GM12878 (cell line): ENCODE measurements around the gene ZNF619. TPM values are rescaled to one million over a fixed set of nuclear protein-coding genes. Genes with fewer than 3 reads are reported as not detected.

ENCODE experiments used
- ATAC-seq: fragments of 200-7000 bp; cut with Tn5 transposase; 3 replicates; pipeline ENCODE4 v1.9.1; 2020; ENCODE audit warnings: mild to moderate bottlenecking, moderate library complexity
- BruUV-seq: library from RNA; stranded (reverse); fragments of 400-500 nt; replicated peaks from 2 replicates; lab custom pipeline; 2021; lab: Mats Ljungman, UMichigan
- CTCF ChIA-PET: fragments of 300-600 bp; sonication (Branson Sonifier 250); formaldehyde crosslinking; extraction: SDS; loops from one replicate; lab custom pipeline; 2021; ENCODE audit warnings: inconsistent platforms; lab: Yijun Ruan, JAX
- POLR2A ChIA-PET: fragments of 350-600 bp; formaldehyde crosslinking; extraction: SDS; loops from one replicate; lab custom pipeline; 2021; ENCODE audit warnings: inconsistent platforms; lab: Charles Lee
- RAD21 ChIA-PET: fragments of 300-600 bp; sonication (Branson Sonifier 250); formaldehyde crosslinking; loops from one replicate; lab custom pipeline; 2023; ENCODE audit warnings: antibody characterized with exemption; ENCODE audit not compliant: unreplicated experiment; lab: Charles Lee
- SMC1A ChIA-PET: fragments of 300-600 bp; sonication (Branson Sonifier 250); formaldehyde crosslinking; loops from one replicate; lab custom pipeline; 2023; ENCODE audit not compliant: unreplicated experiment, uncharacterized antibody; lab: Charles Lee
- DNase-seq: peaks from one replicate; pipeline ENCODE4 v3.0.0-alpha.2; 2011; ENCODE audit warnings: low read depth, low spot score
- FAIRE-seq: peaks from 3 replicates; lab custom pipeline; 2011; peaks lifted over from hg19 to GRCh38; lab: Jason Lieb, UNC
- H2AFZ ChIP-seq: 2 replicates; pipeline ENCODE4 v1.6.0; 2011; ENCODE audit warnings: low read depth, low read length, control low read depth; ENCODE audit not compliant: control insufficient read depth
- H3K27ac ChIP-seq: 2 replicates; pipeline ENCODE4 v1.5.1; 2011; ENCODE audit warnings: control low read depth; ENCODE audit not compliant: control insufficient read depth, insufficient read depth
- H3K27me3 ChIP-seq, 2 experiments: replicated peaks in 1 of 2; 2 replicates each; pipeline versions ENCODE4 v1.6.0 to v1.6.1; 2011; ENCODE audit warnings: low read length in 1 of 2; ENCODE audit not compliant: control insufficient read depth in 2 of 2, insufficient read depth in 2 of 2
- H3K36me3 ChIP-seq, 2 experiments: 2 replicates each; pipeline ENCODE4 v1.5.1; 2011; ENCODE audit warnings: low read length in 1 of 2; ENCODE audit not compliant: control insufficient read depth in 2 of 2, insufficient read depth in 2 of 2
- H3K4me1 ChIP-seq: 2 replicates; pipeline ENCODE4 v1.6.1; 2011; ENCODE audit warnings: mild to moderate bottlenecking, low read length, moderate library complexity, mixed read lengths; ENCODE audit not compliant: control insufficient read depth, insufficient read depth
- H3K4me2 ChIP-seq: 2 replicates; pipeline ENCODE4 v1.6.0; 2011; ENCODE audit warnings: control low read depth; ENCODE audit not compliant: control insufficient read depth, insufficient read depth
- H3K4me3 ChIP-seq: fragments of 200-600 bp; sonication (generic); 2 replicates; pipeline ENCODE4 v1.5.1; 2016
- H3K79me2 ChIP-seq: 2 replicates; pipeline ENCODE4 v1.6.0; 2011; ENCODE audit warnings: low read length; ENCODE audit not compliant: control insufficient read depth, insufficient read depth
- H3K9ac ChIP-seq: 2 replicates; pipeline ENCODE4 v1.8.0; 2011; ENCODE audit warnings: low read length, control low read depth, mixed read lengths; ENCODE audit not compliant: control insufficient read depth, insufficient read depth
- H3K9me3 ChIP-seq: replicated peaks from 3 replicates; pipeline ENCODE4 v1.5.1; 2011; ENCODE audit warnings: mild to moderate bottlenecking, low read length; ENCODE audit not compliant: control insufficient read depth, insufficient read depth
- H4K20me1 ChIP-seq: 2 replicates; pipeline ENCODE4 v1.6.0; 2011; ENCODE audit not compliant: control insufficient read depth, insufficient read depth
- ATF7 ChIP-seq: fragments of 450-650 bp; IDR thresholded peaks from 2 replicates; pipeline ENCODE4 v1.6.1; 2016; ENCODE audit warnings: low read depth, mild to moderate bottlenecking
- BCLAF1 ChIP-seq: fragments of 450-650 bp; IDR thresholded peaks from 2 replicates; pipeline ENCODE4 v1.6.1; 2017; ENCODE audit warnings: antibody characterized with exemption, mild to moderate bottlenecking, moderate library complexity
- BMI1 ChIP-seq: fragments of 450-650 bp; IDR thresholded peaks from 2 replicates; pipeline ENCODE4 v1.6.1; 2016; ENCODE audit warnings: mild to moderate bottlenecking, moderate library complexity, borderline replicate concordance
- BRCA1 ChIP-seq: IDR thresholded peaks from 2 replicates; pipeline ENCODE4 v1.6.1; 2011; ENCODE audit warnings: low read depth, low read length, improper control_type of control experiment
- CBFB ChIP-seq: IDR thresholded peaks from 2 replicates; pipeline ENCODE4 v1.6.1; 2016; ENCODE audit warnings: antibody characterized with exemption, low read depth
- CHD2 ChIP-seq: IDR thresholded peaks from 2 replicates; pipeline ENCODE4 v1.6.1; 2011; ENCODE audit warnings: low read depth, low read length, improper control_type of control experiment, borderline replicate concordance
- DPF2 ChIP-seq: fragments of 450-650 bp; IDR thresholded peaks from 2 replicates; pipeline ENCODE4 v1.6.1; 2017; ENCODE audit warnings: mild to moderate bottlenecking
- EP300 ChIP-seq, 2 experiments: fragments of 150-350 bp in 1 of 2; IDR thresholded peaks; 2 replicates each; pipeline ENCODE4 v1.6.1; 2011 to 2012; ENCODE audit warnings: low read depth in 2 of 2, low read length in 2 of 2, borderline replicate concordance in 1 of 2, improper control_type of control experiment in 1 of 2, inconsistent platforms in 1 of 2; ENCODE audit not compliant: control insufficient read depth in 1 of 2
- JUND ChIP-seq: IDR thresholded peaks from 2 replicates; pipeline ENCODE4 v1.6.1; 2012; ENCODE audit warnings: low read depth, mild to moderate bottlenecking, low read length, improper control_type of control experiment, moderate library complexity
- LARP7 ChIP-seq: fragments of 450-650 bp; IDR thresholded peaks from 2 replicates; pipeline ENCODE4 v1.6.1; 2017; ENCODE audit warnings: mild to moderate bottlenecking
- PAX8 ChIP-seq: fragments of 450-650 bp; IDR thresholded peaks from 2 replicates; pipeline ENCODE4 v1.6.1; 2017; ENCODE audit warnings: mild to moderate bottlenecking, moderate library complexity
- PKNOX1 ChIP-seq: fragments of 450-650 bp; IDR thresholded peaks from 2 replicates; pipeline ENCODE4 v1.6.1; 2016; ENCODE audit warnings: mild to moderate bottlenecking
- POLR2AphosphoS2 ChIP-seq: IDR thresholded peaks from 2 replicates; pipeline ENCODE4 v1.6.1; 2011; ENCODE audit warnings: low read depth, mild to moderate bottlenecking, low read length, improper control_type of control experiment, moderate library complexity
- POU2F2 ChIP-seq: IDR thresholded peaks from 3 replicates; pipeline ENCODE4 v1.6.1; 2011; ENCODE audit warnings: low read depth, mild to moderate bottlenecking, low read length, borderline replicate concordance
- RELA ChIP-seq: fragments of 450-650 bp; IDR thresholded peaks from 2 replicates; pipeline ENCODE4 v1.8.0; 2014; ENCODE audit warnings: borderline replicate concordance; ENCODE audit not compliant: partially characterized antibody
- STAT1 ChIP-seq: fragments of 450-650 bp; conservative IDR thresholded peaks from 2 replicates; pipeline ENCODE4 v1.6.1; 2014; ENCODE audit warnings: antibody characterized with exemption, mild to moderate bottlenecking
- SUPT20H ChIP-seq: IDR thresholded peaks from 2 replicates; pipeline ENCODE4 v1.6.1; 2011; ENCODE audit warnings: low read depth, mild to moderate bottlenecking, low read length, moderate library complexity, borderline replicate concordance; ENCODE audit not compliant: control insufficient read depth
- ZNF622 ChIP-seq: fragments of 450-650 bp; IDR thresholded peaks from 2 replicates; pipeline ENCODE4 v1.6.1; 2017; ENCODE audit warnings: mild to moderate bottlenecking, inconsistent platforms
- ZZZ3 ChIP-seq: IDR thresholded peaks from 2 replicates; pipeline ENCODE4 v1.6.1; 2011; ENCODE audit warnings: low read depth; ENCODE audit not compliant: control insufficient read depth, insufficient read length
- whole genome bisulfite sequencing: methylation state at CpG from one replicate; pipeline ENCODE4 v1.1.6; 2016; ENCODE audit warnings: low lambda C conversion rate; ENCODE audit not compliant: insufficient replicate concordance, insufficient coverage; ENCODE audit errors: missing lambda C conversion rate; 5-methylcytosine and 5-hydroxymethylcytosine counted together
- in situ Hi-C: fragments of 300-500 bp; cut with MboI; formaldehyde crosslinking; loops from 9 replicates; pipeline ENCODE4 v1.14.3; 2018; ENCODE audit warnings: mixed read lengths
- intact Hi-C: fragments of 100-400 bp; cut with micrococcal nuclease; formaldehyde crosslinking; loops from one replicate; pipeline ENCODE4 v1.14.2; 2022; ENCODE audit not compliant: unreplicated experiment
- polyA plus RNA-seq, 11 experiments: library from polyadenylated mRNA; depleted of rRNA in 4 of 11; unstranded in 6 of 11; stranded (reverse) in 5 of 11; fragments of >200 nt; fragmentation: Nextera tagmentation in 4 of 11; fragmentation: Illumina TruSeq in 1 of 11; extraction: Ambion mirVana in 4 of 11; extraction: Trizol in 1 of 11; gene quantifications; 1 replicate in 1 of 11; 2 replicates in 10 of 11; pipeline versions ENCODE4 v1.2.1 to v1.2.3, GENCODE V29; 2011 to 2016; ENCODE audit warnings: inconsistent platforms in 2 of 11, missing spikeins in 2 of 11, low read depth in 1 of 11
- total RNA-seq, 4 experiments: library from RNA; depleted of rRNA in 3 of 4; stranded (reverse); fragments of >200 nt in 3 of 4; fragmentation: Illumina TruSeq in 1 of 4; extraction: Trizol in 1 of 4; gene quantifications; 2 replicates each; pipeline versions ENCODE4 v1.2.1 to v1.2.3, GENCODE V29; 2013 to 2021

Gene ZNF619
- total and polyA plus RNA-seq, 10 of the 15 experiments (the other 5 are each of a cell fraction or from before 2014, with no cell fraction given): 0.42 to 7.5 (median 3.7) TPM

- H4K20me1 ChIP-seq: no peaks in the 10 kb centered on the region
- ChIA-PET POLR2A (interaction anchor here (2.1 to 2.2 kb wide), 2 partner anchors 20 to 47 kb away, joined by 4 to 20 read pairs; partner anchors contain the start of genes ZNF619 and ZNF620), CTCF (interaction anchor here (0.6 to 1.2 kb wide), 2 partner anchors 20 to 267 kb away, joined by 3 to 4 read pairs; no protein-coding TSS in a partner anchor), SMC1A (interaction anchor here (1.1 kb wide), 1 partner anchor 18 kb away, joined by 4 read pairs; the partner anchor contains the start of gene ZNF619), RAD21 (interaction anchor here (1.1 to 1.4 kb wide), 2 partner anchors 66 to 67 kb away, joined by 3 to 4 read pairs; partner anchors contain the start of gene ZNF621)
- ATAC-seq (no peak), FAIRE-seq (no peak), DNase-seq (no peak)
- no TSS peak for BruUV-seq
- H3K4me3 ChIP-seq: peak overlapping the region; percentile 93
- peak overlapping the region; percentile 88 for H3K9ac ChIP-seq
- intact Hi-C loops (loop anchor here (5.0 to 10.0 kb wide), 2 partner anchors 264 to 744 kb away; no protein-coding TSS in a partner anchor), in situ Hi-C loops (no loop called here)
- peak overlapping the region; percentile 84; the same call in 1 of the 2 replicates for H3K27ac ChIP-seq
- peaks cover 9 to 23% of the 10 kb centered on the region in 2 experiments for H3K36me3 ChIP-seq
- TF ChIP-seq EP300 (IDR thresholded peaks at IDR 0.05; ENCODE audit: borderline replicate concordance in 1 of 2, control insufficient read depth in 1 of 2, low read depth in 2 of 2, low read length in 2 of 2) (no peak), POU2F2 (no peak), ZZZ3 (no peak), STAT1 (no peak), CHD2 (no peak), BCLAF1 (no peak), RELA (no peak), LARP7 (no peak), DPF2 (no peak), CBFB (no peak), JUND (no peak), BRCA1 (no peak), BMI1 (no peak), POLR2AphosphoS2 (no peak), SUPT20H (no peak), PAX8 (no peak), ATF7 (no peak), ZNF622 (no peak), PKNOX1 (no peak)
- no peaks in the 10 kb centered on the region for H3K27me3 ChIP-seq
- 87% methylated on average over 4 of the region's 4 CpGs for WGBS
- peak overlapping the region; percentile 81 for H3K4me2 ChIP-seq
- no peak overlapping the region for H2AFZ ChIP-seq
- peaks cover 33% of the 10 kb centered on the region for H3K79me2 ChIP-seq
- peaks cover 5% of the 10 kb centered on the region for H3K4me1 ChIP-seq
- H3K9me3 ChIP-seq: no peaks in the 10 kb centered on the region
These were observed 18.4 kb upstream of the ZNF619 start for GRCh38 chr3:40458473-40458872.
